Prostate gland (tissue), 2 donors: ENCODE results near the gene DTX1.

Source experiments
- POLR2A ChIP-seq: fragments of 450-650 bp; IDR thresholded peaks from one replicate; pipeline ENCODE4 v1.6.1; 2016; ENCODE audit warnings: antibody characterized with exemption, mild to moderate bottlenecking
- POLR2AphosphoS5 ChIP-seq: sonication (generic); formaldehyde crosslinking; IDR thresholded peaks from one replicate; pipeline ENCODE4 v1.6.1; 2017; ENCODE audit warnings: antibody characterized with exemption
- TF ChIP-seq, protein P1 (sequence below), 4 experiments: fragments of 200-600 bp in 2 of 4; fragments of 450-650 bp in 2 of 4; sonication (generic) in 2 of 4; IDR thresholded peaks; 1 replicate in 3 of 4; 2 replicates in 1 of 4; pipeline ENCODE4 v1.5.1; 2016 to 2019; ENCODE audit warnings: antibody characterized with exemption in 4 of 4, mild to moderate bottlenecking in 2 of 4, moderate library complexity in 2 of 4

DNA sequence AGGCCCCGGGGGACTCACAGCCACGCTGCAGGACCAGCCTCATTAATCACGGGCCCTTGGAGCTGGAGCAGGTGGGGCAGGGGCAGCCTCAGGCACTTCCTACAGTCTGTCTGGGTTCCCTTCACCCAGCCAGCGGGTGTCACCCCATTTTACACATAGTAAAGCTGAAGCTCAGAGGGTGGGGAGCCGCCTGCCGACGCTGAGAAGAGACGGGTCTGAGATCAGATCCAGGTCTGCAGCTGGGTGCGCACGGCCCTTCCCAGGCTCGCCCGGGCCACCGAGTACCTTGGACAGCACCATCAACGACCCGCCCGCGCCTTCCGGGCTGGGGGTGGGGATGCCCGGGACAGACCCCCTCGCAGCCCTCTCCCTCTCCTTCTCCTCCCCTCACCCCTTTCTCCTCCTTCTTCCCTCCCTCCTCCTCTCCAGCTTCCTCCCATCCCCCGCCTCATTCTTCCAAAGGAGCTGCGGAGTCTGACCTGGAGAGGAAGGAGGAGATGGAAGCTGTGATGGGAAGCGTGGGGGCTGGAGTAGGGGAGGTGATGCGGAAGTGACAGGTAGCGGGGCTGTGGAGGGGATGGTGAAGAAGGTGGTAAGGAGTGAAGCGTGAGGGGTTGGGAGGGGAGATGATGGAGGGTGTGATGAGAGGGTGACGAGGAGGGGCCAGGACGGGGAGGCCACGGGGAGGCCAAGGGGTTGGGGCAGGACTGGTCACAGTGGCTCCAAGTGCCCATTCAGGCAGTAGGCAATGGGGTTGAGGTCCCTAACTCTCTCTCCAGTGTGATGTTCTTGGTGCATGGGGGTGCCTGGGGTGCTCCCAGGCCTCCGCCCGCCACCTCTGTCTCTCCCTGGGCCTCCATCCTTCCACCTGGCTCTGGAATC, 8.8 kb downstream of the DTX1 start:
- TF ChIP-seq, protein P1, sequence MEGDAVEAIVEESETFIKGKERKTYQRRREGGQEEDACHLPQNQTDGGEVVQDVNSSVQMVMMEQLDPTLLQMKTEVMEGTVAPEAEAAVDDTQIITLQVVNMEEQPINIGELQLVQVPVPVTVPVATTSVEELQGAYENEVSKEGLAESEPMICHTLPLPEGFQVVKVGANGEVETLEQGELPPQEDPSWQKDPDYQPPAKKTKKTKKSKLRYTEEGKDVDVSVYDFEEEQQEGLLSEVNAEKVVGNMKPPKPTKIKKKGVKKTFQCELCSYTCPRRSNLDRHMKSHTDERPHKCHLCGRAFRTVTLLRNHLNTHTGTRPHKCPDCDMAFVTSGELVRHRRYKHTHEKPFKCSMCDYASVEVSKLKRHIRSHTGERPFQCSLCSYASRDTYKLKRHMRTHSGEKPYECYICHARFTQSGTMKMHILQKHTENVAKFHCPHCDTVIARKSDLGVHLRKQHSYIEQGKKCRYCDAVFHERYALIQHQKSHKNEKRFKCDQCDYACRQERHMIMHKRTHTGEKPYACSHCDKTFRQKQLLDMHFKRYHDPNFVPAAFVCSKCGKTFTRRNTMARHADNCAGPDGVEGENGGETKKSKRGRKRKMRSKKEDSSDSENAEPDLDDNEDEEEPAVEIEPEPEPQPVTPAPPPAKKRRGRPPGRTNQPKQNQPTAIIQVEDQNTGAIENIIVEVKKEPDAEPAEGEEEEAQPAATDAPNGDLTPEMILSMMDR (IDR thresholded peaks at IDR 0.05), result no peak
- no peak for TF ChIP-seq POLR2A
- no peak for TF ChIP-seq POLR2AphosphoS5
